Fibroblast of lung (primary cell): ENCODE results near the gene TEK. TPM values are rescaled to one million over a fixed set of nuclear protein-coding genes. Genes with fewer than 3 reads are reported as not detected.

Experiments used
- DNase-seq, 2 donors: peaks; one replicate each; pipeline versions ENCODE4 v3.0.0 to v3.0.0-alpha.2; 2010; ENCODE audit warnings: low read depth in 2 of 2
- H2AFZ ChIP-seq: 2 replicates; pipeline ENCODE4 v1.5.1; 2012; ENCODE audit warnings: low read length, control low read depth, inconsistent platforms
- H3K27ac ChIP-seq: 2 replicates; pipeline ENCODE4 v1.5.1; 2011; ENCODE audit warnings: low read length, control low read depth; ENCODE audit not compliant: insufficient read depth
- H3K27me3 ChIP-seq: 2 replicates; pipeline ENCODE4 v1.5.1; 2011; ENCODE audit warnings: mild to moderate bottlenecking, low read length; ENCODE audit not compliant: control insufficient read depth, insufficient read depth
- H3K36me3 ChIP-seq: 2 replicates; pipeline ENCODE4 v1.5.1; 2011; ENCODE audit warnings: low read length; ENCODE audit not compliant: control insufficient read depth, insufficient read depth
- H3K4me1 ChIP-seq: 2 replicates; pipeline ENCODE4 v1.5.1; 2011; ENCODE audit warnings: low read length; ENCODE audit not compliant: control insufficient read depth, insufficient read depth; ENCODE audit errors: extremely low read depth
- H3K4me2 ChIP-seq: 2 replicates; pipeline ENCODE4 v1.5.1; 2011; ENCODE audit warnings: low read length, control low read depth; ENCODE audit not compliant: insufficient read depth; ENCODE audit errors: extremely low read depth
- H3K4me3 ChIP-seq, 4 experiments: fragments of 200-600 bp in 1 of 4; sonication (generic) in 1 of 4; replicated peaks in 1 of 4; 2 replicates each; pipeline ENCODE4 v1.5.1; 2011 to 2016; ENCODE audit warnings: low read length in 4 of 4, low read depth in 3 of 4, mild to moderate bottlenecking in 3 of 4, control low read depth in 2 of 4, inconsistent platforms in 1 of 4, mixed read lengths in 1 of 4; ENCODE audit not compliant: insufficient read depth in 1 of 4; ENCODE audit errors: control extremely low read depth in 1 of 4
- H3K79me2 ChIP-seq: 2 replicates; pipeline ENCODE4 v1.5.1; 2012; ENCODE audit warnings: mild to moderate bottlenecking, low read length, inconsistent platforms; ENCODE audit not compliant: control insufficient read depth, insufficient read depth
- H3K9ac ChIP-seq: 2 replicates; pipeline ENCODE4 v1.5.1; 2011; ENCODE audit warnings: mild to moderate bottlenecking, low read length, control low read depth; ENCODE audit not compliant: insufficient read depth
- H3K9me3 ChIP-seq: 2 replicates; pipeline ENCODE4 v1.5.1; 2012; ENCODE audit warnings: low read depth, low read length; ENCODE audit not compliant: control insufficient read depth, insufficient read depth
- H4K20me1 ChIP-seq: 2 replicates; pipeline ENCODE4 v1.5.1; 2011; ENCODE audit warnings: low read length; ENCODE audit not compliant: control insufficient read depth, insufficient read depth; ENCODE audit errors: extremely low read depth
- CTCF ChIP-seq, 2 donors: IDR thresholded peaks in 1 of 2; conservative IDR thresholded peaks in 1 of 2; 1 replicate in 1 of 2; 2 replicates in 1 of 2; pipeline ENCODE4 v1.5.1; 2011 to 2012; ENCODE audit warnings: low read length in 2 of 2, control low read depth in 1 of 2, inconsistent platforms in 1 of 2, low read depth in 1 of 2, mild to moderate bottlenecking in 1 of 2
- EZH2 ChIP-seq: IDR thresholded peaks from 2 replicates; pipeline ENCODE4 v1.5.1; 2012; ENCODE audit warnings: low read length, control low read depth, mild to moderate bottlenecking; ENCODE audit errors: missing control alignments
- polyA plus RNA-seq, 2 donors: library from polyadenylated mRNA; depleted of rRNA in 1 of 2; stranded (reverse) in 1 of 2; unstranded in 1 of 2; fragments of >200 nt; gene quantifications; 2 replicates each; pipeline ENCODE4 v1.2.1, GENCODE V29; 2011 to 2012; ENCODE audit warnings: missing spikeins in 1 of 2
- total RNA-seq: library from RNA; depleted of rRNA; stranded (reverse); fragments of >200 nt; gene quantifications from 2 replicates; pipeline ENCODE4 v1.2.1, GENCODE V29; 2014

The TEK gene
- total and polyA plus RNA-seq, 2 donors (not counting 1 experiment from before 2014, with no cell fraction given) = 0.77 to 1.8 TPM

- no peak overlapping the region for H2AFZ ChIP-seq
Observed at GRCh38 chr9:27157097-27157496, 48.1 kb downstream of the TEK start.

GRCh38 chr9:27157736-27158135, 48.7 kb downstream of the TEK start:
- no peak for DNase-seq
- H3K79me2 ChIP-seq = no peaks in the 10 kb centered on the region
- no peak for TF ChIP-seq CTCF (conservative IDR thresholded peaks at IDR 0.05 in 1 of 2, IDR thresholded peaks at IDR 0.05 in 1 of 2; ENCODE audit: low read depth in 1 of 2, low read length in 2 of 2)
- no peak for TF ChIP-seq EZH2

More at GRCh38 chr9:27157097-27157496, 48.1 kb downstream of the TEK start:
- TF ChIP-seq CTCF (conservative IDR thresholded peaks at IDR 0.05 in 1 of 2, IDR thresholded peaks at IDR 0.05 in 1 of 2; ENCODE audit: low read depth in 1 of 2, low read length in 2 of 2) = no peak
- no peak for TF ChIP-seq EZH2
- peaks cover 4% of the 10 kb centered on the region for H3K4me1 ChIP-seq
- no peaks in the 10 kb centered on the region for H4K20me1 ChIP-seq
- no peak for DNase-seq
- H3K4me3 ChIP-seq = no peak overlapping the region
- no peaks in the 10 kb centered on the region for H3K36me3 ChIP-seq
- H3K9me3 ChIP-seq = no peaks in the 10 kb centered on the region
- H3K27ac ChIP-seq = no peak overlapping the region
- H3K9ac ChIP-seq = no peak overlapping the region
- H3K27me3 ChIP-seq = no peaks in the 10 kb centered on the region
- H3K4me2 ChIP-seq = no peak overlapping the region
- no peaks in the 10 kb centered on the region for H3K79me2 ChIP-seq

GRCh38 chr9:27160636-27161035, 51.6 kb downstream of the TEK start:
- H3K4me1 ChIP-seq = no peaks in the 10 kb centered on the region
- no peak overlapping the region for H2AFZ ChIP-seq
- H3K4me3 ChIP-seq = no peak overlapping the region
- no peaks in the 10 kb centered on the region for H3K79me2 ChIP-seq
- H3K9me3 ChIP-seq = no peaks in the 10 kb centered on the region
- H3K27me3 ChIP-seq = no peaks in the 10 kb centered on the region
- H3K4me2 ChIP-seq = no peak overlapping the region
- no peak for TF ChIP-seq EZH2
- TF ChIP-seq CTCF (conservative IDR thresholded peaks at IDR 0.05 in 1 of 2, IDR thresholded peaks at IDR 0.05 in 1 of 2; ENCODE audit: low read depth in 1 of 2, low read length in 2 of 2) = no peak
- H3K27ac ChIP-seq = no peak overlapping the region
- H3K9ac ChIP-seq = no peak overlapping the region
- no peaks in the 10 kb centered on the region for H3K36me3 ChIP-seq
- no peaks in the 10 kb centered on the region for H4K20me1 ChIP-seq
- DNase-seq = no peak

More at GRCh38 chr9:27157736-27158135, 48.7 kb downstream of the TEK start:
- Histone ChIP-seq H3K9me3 (no peaks in the 10 kb centered on the region), H3K4me1 (peaks cover 4% of the 10 kb centered on the region), H4K20me1 (no peaks in the 10 kb centered on the region), H3K9ac (no peak overlapping the region), H2AFZ (no peak overlapping the region), H3K4me2 (no peak overlapping the region), H3K36me3 (no peaks in the 10 kb centered on the region), H3K27ac (no peak overlapping the region), H3K4me3 (no peak overlapping the region), H3K27me3 (no peaks in the 10 kb centered on the region)
